IMR-90 (cell line): ENCODE results near the gene CHD2. TPM values are rescaled to one million over a fixed set of nuclear protein-coding genes. Genes with fewer than 3 reads are reported as not detected.
A peak's percentile ranks its signal among the peaks of the same experiment; 100 is the strongest.

Experiments
- ATAC-seq: fragments of 200-7000 bp; cut with Tn5 transposase; 2 replicates; pipeline ENCODE4 v1.9.1; 2020; ENCODE audit warnings: low read depth, mild to moderate bottlenecking, moderate library complexity
- BruUV-seq: library from RNA; stranded (reverse); fragments of 400-500 nt; replicated peaks from 2 replicates; lab custom pipeline; 2021; lab: Mats Ljungman, UMichigan
- CTCF ChIA-PET: fragments of 300-600 bp; formaldehyde crosslinking; extraction: SDS; loops from one replicate; lab custom pipeline; 2021; ENCODE audit warnings: antibody characterized with exemption; lab: Yijun Ruan, JAX
- POLR2A ChIA-PET: fragments of 300-600 bp; sonication (Branson Sonifier 250); formaldehyde crosslinking; loops from one replicate; lab custom pipeline; 2022; ENCODE audit warnings: antibody characterized with exemption; ENCODE audit not compliant: unreplicated experiment; lab: Charles Lee
- DNase-seq: peaks from one replicate; pipeline ENCODE4 v3.0.0; 2013
- H2AFZ ChIP-seq: replicated peaks from 2 replicates; pipeline ENCODE3; 2013; ENCODE audit warnings: low read length, mild to moderate bottlenecking; ENCODE audit not compliant: poor library complexity
- H2AK5ac ChIP-seq: 2 replicates; pipeline ENCODE4 v1.6.1; 2013; ENCODE audit warnings: low read depth, low read length, inconsistent platforms
- H2AK9ac ChIP-seq: replicated peaks from 2 replicates; pipeline ENCODE3; 2013; ENCODE audit warnings: mild to moderate bottlenecking, low read depth, low read length, moderate library complexity; ENCODE audit not compliant: poor library complexity
- H2BK120ac ChIP-seq: 2 replicates; pipeline ENCODE4 v1.6.1; 2013; ENCODE audit warnings: low read depth, low read length, inconsistent platforms
- H2BK15ac ChIP-seq: 3 replicates; pipeline ENCODE4 v1.6.1; 2013; ENCODE audit warnings: low read depth, low read length, inconsistent platforms
- H2BK20ac ChIP-seq: 2 replicates; pipeline ENCODE4 v1.6.1; 2013; ENCODE audit warnings: low read depth, mild to moderate bottlenecking, inconsistent platforms, low read length, moderate library complexity
- H2BK5ac ChIP-seq: 2 replicates; pipeline ENCODE4 v1.6.1; 2013; ENCODE audit warnings: mild to moderate bottlenecking, low read depth, low read length, inconsistent platforms; ENCODE audit not compliant: poor library complexity, severe bottlenecking
- H3K14ac ChIP-seq: replicated peaks from 2 replicates; pipeline ENCODE4 v1.6.1; 2013; ENCODE audit warnings: low read depth, low read length, inconsistent platforms
- H3K18ac ChIP-seq: 2 replicates; pipeline ENCODE4 v1.6.1; 2013; ENCODE audit warnings: low read depth, low read length, control low read depth
- H3K23ac ChIP-seq: 2 replicates; pipeline ENCODE4 v1.6.1; 2013; ENCODE audit warnings: low read depth, low read length, inconsistent platforms
- H3K27ac ChIP-seq: 2 replicates; pipeline ENCODE4 v1.5.1; 2013; ENCODE audit warnings: mild to moderate bottlenecking, control low read depth, low read length; ENCODE audit not compliant: insufficient read depth
- H3K27me3 ChIP-seq: 2 replicates; pipeline ENCODE4 v1.6.1; 2013; ENCODE audit warnings: low read length; ENCODE audit not compliant: control insufficient read depth, insufficient read depth
- H3K36me3 ChIP-seq: 2 replicates; pipeline ENCODE4 v1.6.1; 2013; ENCODE audit warnings: low read length, mixed read lengths; ENCODE audit not compliant: control insufficient read depth, insufficient read depth
- H3K4ac ChIP-seq: 2 replicates; pipeline ENCODE4 v1.6.1; 2013; ENCODE audit warnings: low read depth, low read length, inconsistent platforms
- H3K4me1 ChIP-seq: 2 replicates; pipeline ENCODE4 v1.6.1; 2013; ENCODE audit warnings: low read length, mixed read lengths; ENCODE audit not compliant: control insufficient read depth, insufficient read depth
- H3K4me2 ChIP-seq: 2 replicates; pipeline ENCODE4 v1.6.1; 2013; ENCODE audit warnings: low read depth, mild to moderate bottlenecking, control low read depth, low read length, moderate library complexity
- H3K4me3 ChIP-seq: 2 replicates; pipeline ENCODE4 v1.5.1; 2013; ENCODE audit warnings: low read depth, mild to moderate bottlenecking, control low read depth, low read length, moderate library complexity; ENCODE audit not compliant: insufficient read depth
- H3K56ac ChIP-seq: 2 replicates; pipeline ENCODE4 v1.6.1; 2013; ENCODE audit warnings: low read length, inconsistent platforms; ENCODE audit not compliant: insufficient read depth; ENCODE audit errors: extremely low read depth
- H3K79me1 ChIP-seq, 2 experiments: 2 replicates each; pipeline ENCODE4 v1.6.1; 2013; ENCODE audit warnings: low read length in 2 of 2, inconsistent platforms in 1 of 2, low read depth in 1 of 2
- H3K9ac ChIP-seq: 2 replicates; pipeline ENCODE4 v1.6.1; 2013; ENCODE audit warnings: low read depth, low read length, control low read depth
- H3K9me1 ChIP-seq: 2 replicates; pipeline ENCODE4 v1.6.1; 2013; ENCODE audit warnings: low read length, inconsistent platforms; ENCODE audit not compliant: insufficient read depth
- H3K9me3 ChIP-seq: 2 replicates; pipeline ENCODE4 v1.6.1; 2013; ENCODE audit warnings: low read length; ENCODE audit not compliant: control insufficient read depth, insufficient read depth
- H4K20me1 ChIP-seq: 2 replicates; pipeline ENCODE4 v1.6.1; 2013; ENCODE audit warnings: low read length, inconsistent platforms; ENCODE audit not compliant: insufficient read depth
- H4K5ac ChIP-seq: 2 replicates; pipeline ENCODE4 v1.6.1; 2013; ENCODE audit warnings: mild to moderate bottlenecking, low read depth, low read length, control low read depth
- H4K8ac ChIP-seq, 2 experiments: 2 replicates each; pipeline ENCODE4 v1.6.1; 2013; ENCODE audit warnings: low read depth in 2 of 2, low read length in 2 of 2, control low read depth in 1 of 2, inconsistent platforms in 1 of 2
- H4K91ac ChIP-seq: 2 replicates; pipeline ENCODE4 v1.6.1; 2013; ENCODE audit warnings: low read depth, low read length, inconsistent platforms; ENCODE audit not compliant: insufficient read depth
- FOS ChIP-seq: fragments of 150-350 bp; IDR thresholded peaks from 2 replicates; pipeline ENCODE4 v1.6.1; 2016; ENCODE audit warnings: low read depth, low read length
- MXI1 ChIP-seq: IDR thresholded peaks from 2 replicates; pipeline ENCODE4 v1.6.1; 2012; ENCODE audit warnings: low read depth, mild to moderate bottlenecking, low read length, moderate library complexity, borderline replicate concordance
- NFE2L2 ChIP-seq: fragments of 150-350 bp; IDR thresholded peaks from 2 replicates; pipeline ENCODE4 v1.6.1; 2016; ENCODE audit warnings: low read depth, mild to moderate bottlenecking, low read length
- RAD21 ChIP-seq: IDR thresholded peaks from 2 replicates; pipeline ENCODE4 v1.6.1; 2012; ENCODE audit warnings: low read length, improper control_type of control experiment
- RCOR1 ChIP-seq: IDR thresholded peaks from 2 replicates; pipeline ENCODE4 v1.6.1; 2012; ENCODE audit warnings: mild to moderate bottlenecking, low read length, improper control_type of control experiment; ENCODE audit not compliant: insufficient replicate concordance
- SMC3 ChIP-seq: fragments of 150-350 bp; IDR thresholded peaks from 2 replicates; pipeline ENCODE4 v1.6.1; 2016; ENCODE audit warnings: low read depth, mild to moderate bottlenecking, antibody characterized with exemption, low read length, moderate library complexity
- WGBS, 2 experiments: methylation state at CpG; one replicate each; pipeline versions ENCODE4 v1.1.5 to v1.1.7; 2013; ENCODE audit warnings: missing lambda C conversion rate in 2 of 2; ENCODE audit not compliant: insufficient read length in 1 of 2; ENCODE audit errors: extremely low coverage in 2 of 2; 5-methylcytosine and 5-hydroxymethylcytosine counted together
- dilution Hi-C: fragments of 300-500 bp; cut with HindIII; formaldehyde crosslinking; loops from one replicate; pipeline ENCODE4 v1.14.3; 2018; ENCODE audit warnings: low sequenced_read_pairs; ENCODE audit not compliant: unreplicated experiment
- in situ Hi-C: fragments of 300-500 bp; cut with MboI; formaldehyde crosslinking; loops from 3 replicates; pipeline ENCODE4 v1.14.3; 2019; ENCODE audit warnings: low sequenced_read_pairs, inconsistent platforms, mixed read lengths
- intact Hi-C: fragments of 100-400 bp; cut with micrococcal nuclease; formaldehyde crosslinking; loops from 2 replicates; pipeline ENCODE4 v1.10.0; 2022
- polyA plus RNA-seq, 3 experiments: library from polyadenylated mRNA; depleted of rRNA; stranded (reverse); fragments of >200 nt; gene quantifications; 2 replicates each; pipeline ENCODE4 v1.2.3, GENCODE V29; 2012; ENCODE audit warnings: low replicate concordance in 1 of 3
- total RNA-seq: library from RNA; depleted of rRNA; stranded (reverse); fragments of >200 nt; gene quantifications from 2 replicates; pipeline ENCODE4 v1.2.3, GENCODE V29; 2012
- TF ChIP-seq, protein P1 (sequence below): fragments of 150-350 bp; IDR thresholded peaks from 2 replicates; pipeline ENCODE4 v1.6.1; 2017; ENCODE audit warnings: mild to moderate bottlenecking, antibody characterized with exemption, low read length, low read depth
- TF ChIP-seq, protein P2 (sequence below): conservative IDR thresholded peaks from 2 replicates; pipeline ENCODE4 v1.5.1; 2012; ENCODE audit warnings: mild to moderate bottlenecking, low read depth, low read length, improper control_type of control experiment

CHD2 gene
- total and polyA plus RNA-seq, 2 of the 4 experiments (the other 2 are of a cell fraction), result 44.9 to 64.7 TPM

DNA sequence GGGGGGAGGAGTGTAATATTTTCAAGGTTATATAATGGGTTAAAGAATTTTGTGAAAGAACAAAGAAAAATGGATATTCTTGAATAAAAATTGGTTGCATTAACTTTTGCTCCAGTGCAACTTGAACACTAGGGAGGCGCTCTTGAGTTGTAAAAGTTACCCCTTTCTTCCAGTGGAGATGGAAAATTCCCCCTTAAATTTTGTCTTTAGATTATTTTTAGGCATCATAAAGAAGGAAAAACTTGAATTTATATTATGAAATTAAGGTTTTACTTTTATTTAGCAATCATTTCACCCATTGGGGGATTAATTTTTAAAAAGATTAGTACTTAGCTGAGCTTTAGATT is 550 bp upstream of the CHD2 start:
- in situ Hi-C loops, result no loop called here
- Histone ChIP-seq H2AFZ (no peak overlapping the region), H3K18ac (no peak overlapping the region), H3K4me1 (peaks cover 3% of the 10 kb centered on the region; the same call in 1 of the 2 replicates), H2BK5ac (peak overlapping the region; percentile 98), H3K4me3 (no peak overlapping the region), H4K20me1 (peaks cover 17% of the 10 kb centered on the region), H2BK120ac (no peak overlapping the region), H2BK20ac (no peak overlapping the region), H3K4ac (no peak overlapping the region), H3K9me3 (no peaks in the 10 kb centered on the region), H3K14ac (no peak overlapping the region), H3K23ac (no peak overlapping the region), H3K36me3 (peaks cover 25% of the 10 kb centered on the region), H3K79me1 (peaks cover 0 to 3% of the 10 kb centered on the region in 2 experiments; a peak in 1 of 4 replicates), H3K4me2 (peak overlapping the region; percentile 75; the same call in 1 of the 2 replicates), H4K5ac (no peak overlapping the region), H3K27me3 (no peaks in the 10 kb centered on the region), H4K91ac (no peak overlapping the region), H2AK9ac (no peak overlapping the region), H3K9ac (no peak overlapping the region), H4K8ac (no peak overlapping the region; a peak in 1 of 4 replicates), H3K27ac (no peak overlapping the region), H3K56ac (no peak overlapping the region), H3K9me1 (no peaks in the 10 kb centered on the region), H2BK15ac (no peak overlapping the region), H2AK5ac (no peak overlapping the region)
- BruUV-seq, result no TSS peak
- WGBS, 2 experiments, result no CpG with 5 or more reads among the region's 1 CpG
- ChIA-PET POLR2A (interaction anchor here (0.9 to 3.2 kb wide), 5 partner anchors 10 to 98 kb away, joined by 3 to 25 read pairs (median 4); no protein-coding TSS in a partner anchor), CTCF (interaction anchor here (0.6 to 1.6 kb wide), 5 partner anchors 11 to 135 kb away, joined by 3 to 7 read pairs (median 4); no protein-coding TSS in a partner anchor)
- TF ChIP-seq FOS (no peak), RAD21 (no peak), MXI1 (no peak), NFE2L2 (no peak), RCOR1 (peak; percentile 87), SMC3 (no peak)
- TF ChIP-seq, protein P1, sequence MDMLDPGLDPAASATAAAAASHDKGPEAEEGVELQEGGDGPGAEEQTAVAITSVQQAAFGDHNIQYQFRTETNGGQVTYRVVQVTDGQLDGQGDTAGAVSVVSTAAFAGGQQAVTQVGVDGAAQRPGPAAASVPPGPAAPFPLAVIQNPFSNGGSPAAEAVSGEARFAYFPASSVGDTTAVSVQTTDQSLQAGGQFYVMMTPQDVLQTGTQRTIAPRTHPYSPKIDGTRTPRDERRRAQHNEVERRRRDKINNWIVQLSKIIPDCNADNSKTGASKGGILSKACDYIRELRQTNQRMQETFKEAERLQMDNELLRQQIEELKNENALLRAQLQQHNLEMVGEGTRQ, result no peak
- TF ChIP-seq, protein P2, sequence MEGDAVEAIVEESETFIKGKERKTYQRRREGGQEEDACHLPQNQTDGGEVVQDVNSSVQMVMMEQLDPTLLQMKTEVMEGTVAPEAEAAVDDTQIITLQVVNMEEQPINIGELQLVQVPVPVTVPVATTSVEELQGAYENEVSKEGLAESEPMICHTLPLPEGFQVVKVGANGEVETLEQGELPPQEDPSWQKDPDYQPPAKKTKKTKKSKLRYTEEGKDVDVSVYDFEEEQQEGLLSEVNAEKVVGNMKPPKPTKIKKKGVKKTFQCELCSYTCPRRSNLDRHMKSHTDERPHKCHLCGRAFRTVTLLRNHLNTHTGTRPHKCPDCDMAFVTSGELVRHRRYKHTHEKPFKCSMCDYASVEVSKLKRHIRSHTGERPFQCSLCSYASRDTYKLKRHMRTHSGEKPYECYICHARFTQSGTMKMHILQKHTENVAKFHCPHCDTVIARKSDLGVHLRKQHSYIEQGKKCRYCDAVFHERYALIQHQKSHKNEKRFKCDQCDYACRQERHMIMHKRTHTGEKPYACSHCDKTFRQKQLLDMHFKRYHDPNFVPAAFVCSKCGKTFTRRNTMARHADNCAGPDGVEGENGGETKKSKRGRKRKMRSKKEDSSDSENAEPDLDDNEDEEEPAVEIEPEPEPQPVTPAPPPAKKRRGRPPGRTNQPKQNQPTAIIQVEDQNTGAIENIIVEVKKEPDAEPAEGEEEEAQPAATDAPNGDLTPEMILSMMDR, result peak; percentile 52
- dilution Hi-C loops, result no loop called here
- DNase-seq (peak; percentile 50), ATAC-seq (no peak)
- intact Hi-C loops, result no loop called here
